Activated effector memory CD4-positive, alpha-beta T cell treated with Interleukin-2 at 50 U/mL for 16 hours (primary cell): ENCODE measurements around the gene RBM4B.

Source experiments
- DNase-seq: peaks from one replicate; pipeline ENCODE4 v3.0.0-alpha.2; 2020

Gene RBM4B

DNA sequence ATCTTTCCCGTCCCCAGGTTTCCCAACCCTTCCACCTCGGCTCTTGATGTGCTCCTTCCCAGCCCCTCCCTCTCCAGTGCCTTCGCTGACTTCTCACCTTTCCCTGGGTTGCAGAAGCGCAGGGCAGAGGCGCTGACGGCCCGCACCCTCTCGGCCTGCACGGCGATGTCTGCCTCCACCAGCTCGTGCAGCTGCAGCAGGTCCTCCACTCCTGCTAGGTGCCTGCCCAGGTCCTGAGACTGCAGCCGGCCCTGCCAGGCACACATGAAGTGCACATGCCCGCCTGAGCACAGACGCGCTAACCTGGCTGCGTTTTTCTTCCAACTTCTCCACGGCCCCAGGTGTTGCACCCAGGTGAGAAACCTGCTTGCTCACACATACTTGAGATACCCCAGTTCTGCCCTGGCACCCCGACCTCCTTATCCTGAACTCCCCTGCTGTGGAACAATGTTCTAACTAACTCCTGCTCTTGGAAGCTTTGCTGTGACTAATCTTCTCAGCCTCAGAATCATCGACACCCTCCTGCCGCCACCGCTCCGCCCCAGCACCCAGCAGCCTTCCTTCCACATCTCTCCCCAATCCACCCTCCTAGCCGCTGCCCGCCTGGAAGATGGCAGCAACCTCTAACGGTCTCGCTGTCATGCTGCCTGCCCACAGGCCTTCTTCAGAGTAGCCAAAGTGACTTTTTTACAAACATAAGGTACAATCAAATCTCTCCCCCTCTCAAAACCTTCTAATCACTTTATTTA is 28.1 kb upstream of the RBM4B start:
- no peak for DNase-seq

DNA sequence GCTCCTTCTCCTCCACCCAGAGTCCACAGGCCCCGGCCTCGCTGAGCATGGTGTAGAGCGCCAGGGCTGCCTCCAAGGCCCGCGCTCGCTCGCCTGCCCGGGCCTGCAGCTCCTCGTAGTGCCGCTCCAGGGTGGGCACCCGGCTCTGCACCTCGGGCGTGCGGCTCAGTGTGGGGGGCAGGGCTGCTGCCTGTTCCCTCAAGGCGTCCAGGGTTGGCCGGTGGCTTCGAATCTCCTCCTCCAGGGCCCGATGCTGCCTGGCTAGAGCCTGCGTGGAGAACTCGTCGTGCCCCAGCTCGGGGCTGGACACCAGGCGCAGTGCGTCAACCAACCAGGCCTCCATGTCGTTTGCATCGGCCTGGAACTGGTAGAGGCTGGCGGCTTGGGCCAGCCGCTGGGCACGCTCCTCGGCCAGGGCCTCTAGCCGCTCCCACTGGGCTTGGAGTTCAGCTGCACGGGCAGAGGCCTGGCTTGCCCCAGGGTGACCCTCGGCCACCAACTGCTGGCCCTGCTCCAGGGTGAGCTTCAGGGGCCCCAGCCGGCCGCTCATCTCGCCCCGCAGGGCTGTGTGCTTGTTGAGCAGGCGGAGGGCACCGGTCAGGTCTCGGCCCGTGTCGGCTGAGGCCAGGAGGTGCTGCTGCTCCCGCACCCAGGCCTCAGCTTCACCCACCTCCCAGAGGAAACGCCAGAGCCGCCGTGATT is 27.1 kb upstream of the RBM4B start:
- DNase-seq, result no peak

DNA sequence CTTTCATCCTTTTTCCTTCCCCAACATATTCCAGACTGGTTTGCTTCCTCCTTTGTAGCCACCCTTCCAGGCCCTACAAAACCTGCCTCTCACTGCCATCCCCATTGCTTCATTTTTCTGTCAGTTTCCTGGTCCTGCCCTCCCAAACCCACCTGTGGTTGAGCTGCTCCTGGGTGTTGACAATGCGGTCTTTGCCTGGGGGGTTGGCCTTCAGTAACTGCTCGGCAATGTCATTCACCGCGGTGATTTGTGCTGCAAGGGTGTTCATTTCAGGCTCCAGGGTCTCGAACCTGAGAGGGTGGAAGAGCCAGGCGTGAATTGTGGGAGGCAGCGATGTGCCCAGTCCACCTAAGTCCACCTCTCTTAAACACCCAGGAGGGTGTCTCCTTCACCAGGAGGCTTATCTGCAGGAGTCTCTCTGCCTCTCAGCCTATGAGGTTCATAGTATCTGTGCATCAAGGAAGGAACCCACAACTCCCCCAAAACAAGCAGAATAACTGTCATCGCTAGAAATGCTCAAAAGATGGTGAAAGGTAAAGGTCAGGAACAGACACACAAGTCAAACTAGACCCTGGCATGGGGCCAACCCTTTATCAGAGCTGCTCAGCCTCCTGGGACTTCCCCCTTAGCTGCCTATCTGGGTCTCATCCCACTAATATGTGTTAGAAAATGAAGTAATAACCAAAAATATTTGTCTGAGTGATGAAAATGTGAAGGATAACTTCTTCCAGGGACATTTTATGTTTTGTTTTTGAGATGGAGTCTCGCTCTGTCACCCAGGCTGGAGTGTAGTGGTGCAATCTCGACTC is 23.9 kb upstream of the RBM4B start:
- DNase-seq, result no peak

DNA sequence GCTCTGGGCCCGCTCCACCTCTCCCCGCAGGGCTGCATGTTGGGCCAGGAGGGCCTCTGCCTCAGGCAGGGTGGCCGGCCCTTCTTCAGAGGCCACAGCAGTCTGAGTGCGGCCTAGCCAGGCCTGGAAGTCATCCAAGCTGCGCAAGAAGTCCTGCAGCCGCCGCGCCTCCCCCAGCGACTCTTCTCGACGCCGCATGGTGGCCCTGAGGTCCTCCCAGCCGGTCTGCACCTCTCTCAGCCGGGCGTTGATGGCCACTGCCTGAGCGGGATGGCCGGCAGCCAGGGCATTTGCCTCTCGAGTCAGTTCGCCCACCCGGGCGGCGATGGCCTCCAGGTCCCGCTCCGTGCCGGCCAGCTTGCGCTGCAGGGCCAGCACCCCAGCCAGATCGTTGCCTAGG is 23.1 kb upstream of the RBM4B start:
- no peak for DNase-seq

DNA sequence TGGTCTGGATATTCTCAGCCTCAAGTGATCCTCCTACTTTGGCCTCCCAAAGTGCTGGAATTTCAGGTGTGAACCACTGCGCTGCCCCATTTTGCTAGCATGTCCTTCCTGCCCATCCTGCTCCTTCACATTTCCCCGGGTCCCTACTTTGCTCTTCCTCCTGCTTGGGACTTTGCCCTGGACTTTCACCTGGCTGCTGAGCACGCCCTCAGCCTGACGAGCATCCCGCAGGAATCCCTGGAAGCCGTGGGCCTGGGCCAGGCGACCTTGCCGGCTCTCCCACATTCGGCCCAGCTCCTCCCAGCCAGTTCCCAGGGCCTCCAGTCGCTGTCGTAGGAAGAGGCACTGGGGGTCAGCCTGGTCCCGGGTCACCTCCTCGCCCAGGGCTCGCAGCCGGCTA is 22.6 kb upstream of the RBM4B start:
- DNase-seq, result no peak

DNA sequence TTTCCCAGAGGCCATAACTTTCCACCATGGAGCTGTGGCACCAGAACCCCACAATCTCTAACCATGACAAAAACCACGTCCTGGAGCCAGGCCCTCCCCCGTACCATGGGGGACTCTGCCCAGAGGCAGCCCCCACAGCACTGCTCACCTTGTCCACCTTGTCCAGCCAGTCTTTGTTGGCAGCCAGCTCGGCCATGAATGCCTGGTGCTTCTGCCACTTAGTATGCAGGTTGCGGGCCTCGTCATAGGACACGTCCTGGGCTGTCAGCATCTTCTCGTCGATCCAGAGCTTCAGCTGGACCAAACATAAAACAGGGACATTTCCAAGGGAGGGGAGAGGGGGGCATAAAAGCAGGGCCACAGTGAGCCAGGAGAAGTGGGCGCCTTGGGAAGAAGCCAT is 20.8 kb upstream of the RBM4B start:
- DNase-seq, result no peak

DNA sequence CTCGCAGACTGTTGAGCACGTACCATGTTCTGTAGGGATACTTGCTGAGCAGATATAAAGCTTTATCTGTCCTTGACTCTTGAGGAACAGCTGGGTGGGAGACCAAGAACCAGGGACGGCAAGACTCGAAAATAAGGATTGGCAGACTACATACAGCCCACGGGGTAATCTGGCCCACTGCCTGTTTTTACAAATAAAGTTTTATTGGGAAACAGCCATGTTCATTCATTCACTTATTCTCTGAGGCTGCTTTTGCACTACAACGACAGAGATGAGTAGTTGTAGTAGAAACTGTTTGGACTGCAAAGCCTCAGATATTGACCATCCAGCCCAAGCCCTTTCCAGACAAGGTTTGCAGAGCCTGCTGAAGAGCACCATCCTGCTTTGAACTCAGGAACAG is 20.3 kb upstream of the RBM4B start:
- DNase-seq, result no peak

DNA sequence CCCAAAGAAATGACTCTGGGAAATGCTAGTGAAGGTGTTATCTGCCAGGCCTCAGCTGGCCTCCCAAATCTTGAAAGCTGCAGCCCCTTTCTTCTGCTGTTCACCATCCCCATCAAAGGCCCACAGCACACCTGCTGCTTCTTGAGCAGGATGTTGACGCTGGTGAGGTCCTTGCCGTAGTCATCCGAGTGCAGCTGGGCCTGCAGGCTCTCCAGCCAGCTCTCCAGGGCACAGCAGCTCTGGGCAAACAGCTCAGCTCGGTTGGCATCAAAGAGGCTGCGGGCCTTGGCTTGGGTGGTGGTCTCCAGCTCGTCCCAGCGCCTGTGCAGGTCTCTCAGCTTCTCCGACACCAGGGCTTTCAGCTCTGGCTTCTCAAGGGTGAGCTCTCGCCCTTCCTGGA is 18.5 kb upstream of the RBM4B start:
- no peak for DNase-seq

DNA sequence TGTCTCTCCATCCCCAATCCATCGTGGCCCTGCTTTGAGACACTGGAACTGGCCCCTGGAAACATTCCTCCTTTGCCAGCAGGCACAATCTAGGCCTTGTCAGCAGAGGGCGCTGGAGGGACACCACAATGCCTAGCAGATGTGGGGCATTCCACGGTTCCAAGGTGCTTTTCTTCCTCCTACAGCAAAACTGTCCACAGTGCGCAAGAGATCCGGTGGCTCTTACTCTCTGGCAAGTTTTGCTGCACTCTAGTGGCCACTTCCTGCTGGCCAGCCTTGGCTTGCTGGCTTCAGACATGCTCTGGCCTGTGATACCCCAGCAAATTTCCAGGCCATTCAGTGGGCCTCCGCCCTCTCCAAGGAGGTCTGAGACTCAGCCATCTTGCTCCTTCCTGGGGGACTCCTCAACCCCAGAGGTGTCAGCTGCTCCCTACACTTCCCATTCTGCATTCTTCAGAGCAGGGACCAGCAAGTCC is 17.1 kb upstream of the RBM4B start:
- peak; percentile 64 for DNase-seq

DNA sequence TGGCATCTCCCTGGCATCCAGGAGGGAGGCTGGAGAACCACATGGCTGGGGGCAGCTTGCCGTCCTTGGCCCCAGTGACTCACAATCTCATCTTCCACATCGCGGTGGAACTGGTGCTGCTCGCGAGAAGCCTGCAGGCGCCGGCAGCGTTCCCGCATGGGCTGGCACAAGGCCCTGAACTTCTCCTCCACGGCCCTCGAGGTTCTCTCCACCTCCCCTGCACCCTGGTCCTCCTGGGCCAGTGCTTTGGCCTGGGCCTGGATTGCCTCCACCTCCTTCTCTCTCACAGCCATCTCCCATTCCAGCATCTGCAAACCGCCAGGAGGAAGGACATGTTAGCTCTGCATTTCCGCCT is 16.3 kb upstream of the RBM4B start:
- no peak for DNase-seq

DNA sequence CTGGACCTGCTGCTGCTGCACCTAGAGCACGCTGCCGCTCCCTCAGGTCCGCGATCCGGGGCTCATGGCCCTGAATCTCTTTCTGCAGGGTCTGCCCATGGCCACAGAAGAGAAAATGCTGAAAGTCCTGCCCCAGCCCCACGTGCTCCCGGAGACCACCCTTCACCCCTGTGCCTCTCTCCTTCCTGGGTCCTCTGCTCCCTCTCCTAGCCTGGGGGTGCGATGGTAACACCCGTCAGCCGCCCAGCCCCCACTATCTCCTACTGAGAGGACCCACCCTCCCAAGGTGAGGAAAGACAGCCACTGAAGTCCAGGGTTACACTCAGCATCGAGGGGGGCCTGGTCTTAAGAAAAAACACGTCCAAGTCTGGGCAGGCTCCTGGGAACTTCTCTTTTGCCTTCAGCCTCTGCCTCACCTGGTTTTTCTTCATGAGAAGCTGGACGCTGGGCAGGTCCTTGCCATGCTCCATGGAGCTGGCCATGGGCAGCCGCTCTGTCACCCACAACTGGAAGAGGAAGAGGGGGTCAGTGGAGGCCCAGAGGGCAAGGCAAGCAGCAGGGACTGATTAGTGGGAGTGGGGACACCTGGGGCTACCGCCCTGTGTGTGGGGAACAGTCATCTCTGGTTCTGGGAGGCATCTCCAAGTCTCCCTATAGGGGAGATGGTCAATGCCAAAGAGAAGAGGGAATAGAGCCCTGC is 15.8 kb upstream of the RBM4B start:
- no peak for DNase-seq

DNA sequence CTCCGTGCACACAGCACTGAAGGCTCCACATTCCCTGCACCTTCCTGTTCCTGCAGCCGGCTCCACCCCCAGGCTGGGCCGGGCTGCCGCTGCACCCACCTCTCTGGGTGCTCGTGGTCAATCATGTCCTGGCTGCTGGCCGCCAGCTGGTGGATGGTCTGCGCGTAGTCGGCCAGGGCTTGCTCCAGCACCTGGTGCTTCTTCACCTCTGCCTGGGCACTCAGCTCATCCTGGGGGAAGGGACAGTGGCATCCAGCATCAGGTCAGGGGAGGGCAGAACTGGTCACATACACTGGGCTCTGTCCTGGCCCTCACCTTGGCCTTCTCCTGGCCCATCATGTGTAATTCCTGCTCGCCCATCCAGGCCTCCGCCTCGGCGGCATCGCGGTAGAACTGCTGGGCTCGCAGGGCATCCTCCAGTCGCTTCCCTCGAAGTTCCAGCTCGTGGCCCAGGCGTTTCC is 15.2 kb upstream of the RBM4B start:
- no peak for DNase-seq

DNA sequence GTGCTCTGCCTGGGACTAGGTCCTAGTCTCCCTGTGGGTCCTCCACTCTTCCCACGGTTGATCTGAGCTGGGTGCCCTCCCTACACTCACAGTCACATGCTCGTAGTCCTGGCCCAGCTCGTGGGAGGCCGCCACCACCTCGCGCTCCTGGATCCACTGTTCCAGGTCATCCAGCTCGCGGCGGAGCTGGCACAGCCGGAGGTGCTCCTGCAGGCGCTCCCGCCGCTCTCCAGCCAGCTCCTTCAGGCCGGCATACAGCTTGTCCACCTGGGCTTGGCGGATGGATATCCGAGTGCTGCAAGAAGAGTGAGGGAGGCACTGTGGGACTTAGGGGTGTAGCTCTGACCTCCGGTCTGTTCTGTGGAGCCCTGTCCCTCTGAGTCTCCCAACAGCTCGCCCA is 14.8 kb upstream of the RBM4B start:
- no peak for DNase-seq

DNA sequence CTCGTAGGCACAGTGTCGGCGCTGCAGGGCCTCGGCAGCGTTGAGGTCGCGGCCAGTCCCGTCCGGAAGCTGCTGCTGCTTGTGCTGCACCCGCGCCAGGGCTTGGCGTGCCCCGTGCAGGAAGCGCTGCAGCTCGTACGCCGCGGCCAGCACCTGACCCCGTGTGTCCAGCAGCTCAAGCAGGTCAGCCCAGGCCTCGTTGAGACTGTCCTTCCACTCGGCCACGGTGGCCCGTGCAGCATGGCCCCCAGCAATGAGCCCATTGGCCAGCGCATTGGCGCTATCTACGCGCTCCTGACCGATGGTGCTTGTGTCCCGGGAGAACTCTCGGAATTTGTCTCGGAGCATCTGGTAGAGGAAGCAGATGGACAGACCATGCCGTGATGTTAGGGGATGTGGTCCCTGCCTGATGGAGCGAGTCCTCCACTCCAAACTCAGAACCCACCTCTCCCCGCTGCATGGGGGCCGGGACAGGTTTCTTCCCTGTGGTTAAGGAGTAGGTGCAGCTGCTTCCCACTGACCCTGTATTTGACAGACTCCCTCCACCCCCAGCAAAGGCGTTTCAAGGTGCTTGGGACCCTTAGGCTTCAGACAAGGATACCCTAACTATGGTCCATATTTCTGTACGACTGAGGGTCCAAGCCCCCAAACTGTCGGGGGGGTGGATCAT is 13.8 kb upstream of the RBM4B start:
- no peak for DNase-seq

DNA sequence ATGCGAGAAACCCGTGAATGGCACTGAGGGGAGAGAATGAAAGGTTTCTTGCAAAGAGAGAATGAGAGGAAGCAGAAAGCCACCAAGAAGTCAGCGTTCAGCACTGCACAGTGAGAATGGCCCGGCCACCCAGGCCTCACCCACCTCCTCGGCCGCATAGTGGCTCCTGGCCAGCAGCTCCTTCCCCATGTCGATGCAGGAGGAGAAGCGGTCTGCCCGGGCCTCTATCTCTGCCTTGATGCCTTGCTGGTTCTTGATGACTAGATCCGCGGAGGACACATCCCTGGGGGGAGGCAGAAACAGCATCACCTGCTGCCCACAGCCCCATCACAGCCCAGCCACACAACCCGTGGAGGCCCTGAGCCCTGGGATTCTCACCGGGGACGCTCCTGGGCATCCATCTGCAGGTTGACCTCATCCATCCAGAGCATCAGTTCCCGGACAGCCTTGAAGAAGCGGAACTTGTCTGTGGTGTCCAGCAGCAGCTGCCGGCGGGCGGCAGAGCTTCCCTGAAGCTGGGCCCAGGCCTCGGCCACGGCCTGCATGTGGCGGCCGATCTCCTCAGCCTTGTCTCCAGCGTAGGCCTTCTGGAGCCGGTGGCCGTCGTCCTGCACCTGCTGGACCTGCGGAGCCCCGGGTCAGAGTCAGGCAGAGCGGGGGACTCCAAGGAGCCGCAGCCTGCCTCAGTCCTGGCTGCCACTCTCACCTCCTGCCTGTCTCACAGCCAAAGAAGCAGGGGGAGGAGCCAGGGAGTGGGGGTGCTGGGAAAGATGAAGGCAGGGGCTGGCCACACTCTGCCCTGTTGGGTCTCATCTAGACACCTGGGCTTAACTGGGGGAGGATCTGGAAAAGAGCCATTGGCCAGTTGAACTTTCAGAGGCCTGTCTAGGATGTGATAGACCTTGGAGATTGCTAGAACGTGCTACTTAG is 12.2 kb upstream of the RBM4B start:
- no peak for DNase-seq

DNA sequence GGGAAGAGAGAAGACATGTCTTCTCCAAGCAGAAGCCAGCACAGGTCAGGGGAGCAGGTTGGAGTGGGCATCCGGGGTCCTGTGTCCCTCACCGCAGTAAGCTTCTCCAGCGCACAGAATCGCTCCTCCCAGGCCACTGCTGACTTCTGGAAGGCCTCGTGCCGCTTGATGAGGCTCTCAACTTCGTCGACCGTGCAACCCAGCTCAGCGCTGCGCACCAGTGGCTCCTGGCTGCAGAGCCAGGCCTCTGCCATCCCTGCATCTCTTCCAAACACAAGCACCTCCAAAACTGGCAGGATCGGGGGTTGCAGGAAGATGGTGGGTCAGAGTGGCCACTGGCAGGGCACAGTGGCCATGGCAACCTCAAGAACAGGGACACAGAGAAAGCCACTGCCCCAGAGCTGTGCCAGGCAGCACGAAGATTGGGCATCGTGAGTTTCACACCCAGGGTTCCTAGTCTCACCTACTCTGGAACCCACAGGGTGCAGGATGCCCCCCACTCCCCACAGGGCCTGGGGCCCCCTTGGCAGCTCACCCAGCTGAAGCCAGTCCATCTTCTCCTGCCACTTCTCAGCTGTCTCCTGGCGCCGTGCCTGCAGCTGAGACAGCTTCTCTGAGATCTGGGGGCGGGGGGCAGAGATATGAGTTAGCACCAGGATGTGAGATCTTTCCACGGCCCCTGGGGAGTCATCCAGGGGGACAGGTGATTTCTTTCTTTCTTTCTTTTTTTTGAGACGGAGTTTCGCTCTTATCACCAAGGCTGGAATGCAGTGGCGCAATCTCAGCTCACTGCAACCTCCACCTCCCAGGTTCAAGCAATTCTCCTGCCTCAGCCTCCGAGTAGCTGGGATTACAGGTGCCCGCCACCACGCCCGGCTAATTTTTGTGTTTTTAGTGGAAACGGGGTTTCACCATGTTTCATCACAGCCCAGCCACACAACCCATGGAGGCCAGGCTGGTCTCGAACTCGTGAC is 11.2 kb upstream of the RBM4B start:
- no peak for DNase-seq

DNA sequence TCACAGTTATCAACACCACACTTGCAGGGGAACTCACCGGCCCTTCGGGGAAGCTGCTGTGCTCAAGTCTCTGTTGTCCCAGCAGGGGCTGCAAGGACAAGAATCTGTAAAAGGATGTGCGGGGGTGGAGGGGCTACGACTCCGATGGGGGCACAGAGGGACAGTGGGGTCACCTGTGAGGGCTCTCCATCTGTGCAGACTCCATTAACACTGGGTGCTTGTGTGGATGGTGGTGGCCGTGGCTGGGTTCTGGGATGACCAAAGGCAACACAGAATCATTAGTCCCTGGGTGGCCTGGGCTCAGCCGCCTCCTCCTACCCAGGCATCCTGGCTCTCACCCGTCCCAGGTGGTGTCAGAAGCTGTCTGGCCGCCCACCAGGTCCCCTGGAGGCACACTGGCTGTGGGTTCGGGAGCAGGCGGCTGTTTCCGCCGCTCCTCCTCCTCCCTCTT is 10.2 kb upstream of the RBM4B start:
- no peak for DNase-seq

DNA sequence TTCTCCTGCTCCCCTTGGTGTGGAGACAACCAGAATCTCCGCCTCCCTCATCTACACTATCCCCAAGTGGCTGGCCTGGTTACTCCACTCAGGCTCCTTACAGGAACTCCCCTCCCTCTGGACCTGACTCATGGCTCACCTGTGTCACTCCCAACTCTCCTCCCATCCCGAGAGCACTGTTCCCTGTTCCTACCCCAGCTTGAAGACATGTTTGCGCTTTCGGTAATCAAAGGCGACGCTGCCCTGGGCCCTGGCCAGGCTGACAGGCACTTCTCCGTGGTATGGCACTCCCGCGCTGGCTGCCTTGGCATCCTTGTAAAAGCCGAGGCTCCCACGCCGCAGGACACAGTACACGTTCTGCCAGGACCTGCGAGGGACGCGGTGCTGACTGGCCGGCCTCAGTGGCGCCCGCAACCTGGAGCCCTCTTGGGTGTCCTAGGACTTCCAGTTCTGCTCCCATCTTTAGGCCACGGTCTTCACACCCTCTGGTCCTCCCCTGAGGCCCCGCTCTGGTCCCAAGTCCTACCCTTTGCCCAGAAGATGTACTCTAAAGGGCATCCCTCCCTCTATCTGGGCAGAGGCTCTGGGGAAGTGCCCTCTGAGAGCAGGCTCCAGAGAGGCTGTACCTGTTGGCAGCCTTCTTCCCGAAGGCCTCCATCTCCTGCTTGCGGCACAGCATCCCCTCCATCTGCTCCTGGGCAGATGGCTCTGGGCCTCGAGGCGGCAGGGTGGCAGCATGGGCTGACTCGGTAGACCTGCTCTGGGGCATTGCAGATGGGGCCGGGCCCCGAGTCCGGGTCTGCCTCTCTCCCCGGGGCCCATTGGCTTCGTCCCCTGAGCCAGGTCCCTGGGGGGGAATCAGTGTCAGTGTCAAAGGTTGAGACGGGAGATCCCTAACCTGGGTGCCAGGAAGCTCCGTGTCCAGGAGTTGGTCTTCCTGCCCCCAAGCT is 9.4 kb upstream of the RBM4B start:
- DNase-seq, result no peak
